ENCODE measurements around the gene FBXO21. TPM values are rescaled to one million over a fixed set of nuclear protein-coding genes. Genes with fewer than 3 reads are reported as not detected.

The FBXO21 gene
- polyA plus RNA-seq, 1 donor (not counting 4 experiments of a cell fraction or from before 2014, with no cell fraction given) = 21.9 TPM

DNA sequence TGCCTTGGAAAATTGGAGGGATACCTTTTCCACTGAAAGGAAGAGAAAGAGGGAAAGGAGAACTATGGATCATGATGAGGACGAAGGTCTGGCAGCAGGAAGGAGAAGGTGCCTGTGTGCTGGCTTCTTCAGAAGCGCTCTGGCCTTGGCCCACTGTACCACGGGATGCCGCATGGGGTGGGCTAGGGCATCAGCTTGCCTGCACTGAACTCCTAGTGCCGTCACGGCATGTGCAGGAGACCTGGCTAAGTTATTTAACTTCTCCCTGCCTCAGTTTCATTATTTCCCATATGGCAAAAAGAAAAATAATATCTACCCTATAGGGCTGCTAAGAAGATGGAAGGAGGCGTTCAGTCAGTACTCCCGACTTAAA is 28.1 kb downstream of the FBXO21 start:
- no peaks in the 10 kb centered on the region for H3K79me2 ChIP-seq (ENCODE audit: control insufficient read depth, insufficient read depth, low read length)
- dilution Hi-C loops (cut with MboI; ENCODE audit: extremely low pct_ligation_motif_present, low sequenced_read_pairs) = no loop called here
- FAIRE-seq (no peak), DNase-seq (ENCODE audit: low read depth, low spot score) (no peak)
- TF ChIP-seq, protein P1, sequence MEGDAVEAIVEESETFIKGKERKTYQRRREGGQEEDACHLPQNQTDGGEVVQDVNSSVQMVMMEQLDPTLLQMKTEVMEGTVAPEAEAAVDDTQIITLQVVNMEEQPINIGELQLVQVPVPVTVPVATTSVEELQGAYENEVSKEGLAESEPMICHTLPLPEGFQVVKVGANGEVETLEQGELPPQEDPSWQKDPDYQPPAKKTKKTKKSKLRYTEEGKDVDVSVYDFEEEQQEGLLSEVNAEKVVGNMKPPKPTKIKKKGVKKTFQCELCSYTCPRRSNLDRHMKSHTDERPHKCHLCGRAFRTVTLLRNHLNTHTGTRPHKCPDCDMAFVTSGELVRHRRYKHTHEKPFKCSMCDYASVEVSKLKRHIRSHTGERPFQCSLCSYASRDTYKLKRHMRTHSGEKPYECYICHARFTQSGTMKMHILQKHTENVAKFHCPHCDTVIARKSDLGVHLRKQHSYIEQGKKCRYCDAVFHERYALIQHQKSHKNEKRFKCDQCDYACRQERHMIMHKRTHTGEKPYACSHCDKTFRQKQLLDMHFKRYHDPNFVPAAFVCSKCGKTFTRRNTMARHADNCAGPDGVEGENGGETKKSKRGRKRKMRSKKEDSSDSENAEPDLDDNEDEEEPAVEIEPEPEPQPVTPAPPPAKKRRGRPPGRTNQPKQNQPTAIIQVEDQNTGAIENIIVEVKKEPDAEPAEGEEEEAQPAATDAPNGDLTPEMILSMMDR (optimal IDR thresholded peaks at IDR 0.05 in 1 of 3, IDR thresholded peaks at IDR 0.05 in 1 of 3, conservative IDR thresholded peaks at IDR 0.05 in 1 of 3; ENCODE audit: extremely low read depth in 1 of 3, insufficient read depth in 2 of 3, low read length in 3 of 3) = no peak
- no peak for TF ChIP-seq EZH2 (IDR thresholded peaks at IDR 0.05; ENCODE audit: low read length)
- no peaks in the 10 kb centered on the region for H3K4me1 ChIP-seq (ENCODE audit: control insufficient read depth, extremely low read depth, insufficient read depth, low read length)
- H2AFZ ChIP-seq (ENCODE audit: control insufficient read depth, low read length) = no peak overlapping the region
- H3K27ac ChIP-seq (ENCODE audit: control insufficient read depth, insufficient read depth, low read length) = no peak overlapping the region
- H3K4me2 ChIP-seq (ENCODE audit: control insufficient read depth, extremely low read depth, insufficient read depth, low read depth, low read length) = no peak overlapping the region
- no peaks in the 10 kb centered on the region for H3K9me3 ChIP-seq (ENCODE audit: control insufficient read depth, low read depth, low read length)
- H3K9me1 ChIP-seq (ENCODE audit: control insufficient read depth, extremely low read depth, insufficient read depth, low read length) = no peaks in the 10 kb centered on the region
- no peaks in the 10 kb centered on the region for H3K27me3 ChIP-seq (ENCODE audit: control insufficient read depth, extremely low read depth, insufficient read depth, low read length)
- peaks cover 34 to 37% of the 10 kb centered on the region in 2 experiments for H3K36me3 ChIP-seq (ENCODE audit: control insufficient read depth in 2 of 2, extremely low read depth in 1 of 2, insufficient read depth in 2 of 2, low read length in 2 of 2)
- no peak overlapping the region for H3K9ac ChIP-seq (ENCODE audit: control insufficient read depth, extremely low read depth, insufficient read depth, low read length)
- no peak overlapping the region for H3K4me3 ChIP-seq (ENCODE audit: control insufficient read depth in 2 of 3, extremely low read depth in 1 of 3, insufficient read depth in 2 of 3, low read depth in 1 of 3, low read length in 3 of 3)
- H4K20me1 ChIP-seq (ENCODE audit: control insufficient read depth, extremely low read depth, insufficient read depth, low read length) = no peaks in the 10 kb centered on the region

DNA sequence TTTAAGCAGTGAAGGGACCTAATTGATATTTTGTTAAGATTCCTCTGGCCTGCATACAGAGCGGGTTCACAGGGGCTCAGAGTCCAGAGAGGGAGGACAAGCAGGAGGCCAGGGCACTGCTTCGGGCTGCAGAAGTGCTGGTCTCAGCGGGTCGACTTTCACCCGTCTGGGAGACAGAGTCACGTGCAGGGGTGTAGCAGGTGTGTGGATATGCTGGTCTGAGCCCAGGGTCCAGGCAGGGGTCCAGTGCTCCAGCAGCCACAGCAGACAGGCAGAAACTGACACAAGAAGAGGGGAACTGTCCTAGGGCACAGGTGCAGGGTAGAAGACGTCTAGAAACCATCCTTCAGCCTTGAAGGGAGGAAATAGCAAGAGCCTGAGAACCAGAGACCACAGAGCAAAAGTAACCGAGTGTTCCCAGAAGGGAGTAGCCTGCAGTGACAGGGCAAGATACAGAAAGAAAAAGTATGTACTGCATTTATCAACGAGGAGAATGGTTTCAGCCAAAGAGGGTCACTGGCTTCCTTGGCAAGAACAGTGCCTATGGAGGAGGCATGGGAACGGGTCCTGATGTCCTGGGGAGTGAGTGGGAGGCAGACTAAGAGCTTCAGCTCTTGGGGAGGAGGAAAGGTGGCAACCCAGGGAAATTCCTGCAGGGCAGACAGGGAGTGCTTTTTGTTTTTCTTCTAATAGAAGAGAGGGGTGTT is 28.7 kb downstream of the FBXO21 start:
- no peak overlapping the region for H3K4me3 ChIP-seq (ENCODE audit: control insufficient read depth in 2 of 3, extremely low read depth in 1 of 3, insufficient read depth in 2 of 3, low read depth in 1 of 3, low read length in 3 of 3)

More for the DNA sequence above, 28.7 kb downstream of the FBXO21 start:
- no peak overlapping the region for H3K4me2 ChIP-seq (ENCODE audit: control insufficient read depth, extremely low read depth, insufficient read depth, low read depth, low read length)
- H3K9me1 ChIP-seq (ENCODE audit: control insufficient read depth, extremely low read depth, insufficient read depth, low read length) = no peaks in the 10 kb centered on the region
- TF ChIP-seq EZH2 (IDR thresholded peaks at IDR 0.05; ENCODE audit: low read length) = no peak
- TF ChIP-seq, protein P1 (optimal IDR thresholded peaks at IDR 0.05 in 1 of 3, IDR thresholded peaks at IDR 0.05 in 1 of 3, conservative IDR thresholded peaks at IDR 0.05 in 1 of 3; ENCODE audit: extremely low read depth in 1 of 3, insufficient read depth in 2 of 3, low read length in 3 of 3) = no peak
- H3K27me3 ChIP-seq (ENCODE audit: control insufficient read depth, extremely low read depth, insufficient read depth, low read length) = no peaks in the 10 kb centered on the region
- H3K4me1 ChIP-seq (ENCODE audit: control insufficient read depth, extremely low read depth, insufficient read depth, low read length) = no peaks in the 10 kb centered on the region
- no peak for FAIRE-seq
- H3K9me3 ChIP-seq (ENCODE audit: control insufficient read depth, low read depth, low read length) = no peaks in the 10 kb centered on the region
- dilution Hi-C loops (cut with MboI; ENCODE audit: extremely low pct_ligation_motif_present, low sequenced_read_pairs) = no loop called here
- H4K20me1 ChIP-seq (ENCODE audit: control insufficient read depth, extremely low read depth, insufficient read depth, low read length) = no peaks in the 10 kb centered on the region
- H2AFZ ChIP-seq (ENCODE audit: control insufficient read depth, low read length) = no peak overlapping the region
- H3K27ac ChIP-seq (ENCODE audit: control insufficient read depth, insufficient read depth, low read length) = no peak overlapping the region
- peaks cover 29 to 35% of the 10 kb centered on the region in 2 experiments for H3K36me3 ChIP-seq (ENCODE audit: control insufficient read depth in 2 of 2, extremely low read depth in 1 of 2, insufficient read depth in 2 of 2, low read length in 2 of 2)
- no peaks in the 10 kb centered on the region for H3K79me2 ChIP-seq (ENCODE audit: control insufficient read depth, insufficient read depth, low read length)
- H3K9ac ChIP-seq (ENCODE audit: control insufficient read depth, extremely low read depth, insufficient read depth, low read length) = no peak overlapping the region
- DNase-seq (ENCODE audit: low read depth, low spot score) = no peak
